OCI-LY3 (cell line): Measurements from ENCODE around the gene NT5M.
"Not testable (repeated sequence)": the region's sequence is repeated elsewhere in the genome, so short reads cannot be mapped to it uniquely, and the experiment has no call there.

ENCODE experiments used
- H2AFZ ChIP-seq: fragments of 200-600, 300-600 bp; shearing (Covaris generic); 2 replicates; pipeline ENCODE4 v1.6.0; 2014; ENCODE audit warnings: antibody characterized with exemption, low read depth, low read length
- H3K27ac ChIP-seq: fragments of 200-600, 300-600 bp; sonication (generic); 2 replicates; pipeline ENCODE4 v1.5.1; 2014; ENCODE audit warnings: mild to moderate bottlenecking, low read length, moderate library complexity, mixed read lengths
- H3K27me3 ChIP-seq: fragments of 200-600, 300-600 bp; sonication (generic); 2 replicates; pipeline ENCODE4 v1.6.1; 2014; ENCODE audit warnings: low read depth, low read length, mixed read lengths
- H3K36me3 ChIP-seq: fragments of 200-600, 300-600 bp; sonication (generic); replicated peaks from 2 replicates; pipeline ENCODE3; 2014; ENCODE audit warnings: low read depth, low read length, mixed read lengths
- H3K4me1 ChIP-seq: fragments of 300-600, 200-600 bp; sonication (generic); 2 replicates; pipeline ENCODE4 v1.6.1; 2014; ENCODE audit warnings: low read length, mixed read lengths
- H3K4me2 ChIP-seq: fragments of 200-600, 300-600 bp; sonication (generic); 2 replicates; pipeline ENCODE4 v1.6.1; 2014; ENCODE audit warnings: low read length, mixed read lengths
- H3K4me3 ChIP-seq: fragments of 300-600, 200-600 bp; sonication (generic); 2 replicates; pipeline ENCODE4 v1.5.1; 2014; ENCODE audit warnings: antibody characterized with exemption, mild to moderate bottlenecking, low read length, moderate library complexity
- H3K79me2 ChIP-seq: fragments of 300-600, 200-600 bp; shearing (Covaris generic); 2 replicates; pipeline ENCODE4 v1.6.1; 2014; ENCODE audit warnings: mild to moderate bottlenecking, low read length, mixed read lengths
- H3K9ac ChIP-seq: fragments of 300-600, 200-600 bp; shearing (Covaris generic); 2 replicates; pipeline ENCODE4 v1.6.0; 2014; ENCODE audit warnings: mild to moderate bottlenecking, low read length, moderate library complexity
- H3K9me3 ChIP-seq: fragments of 200-600, 300-600 bp; shearing (Covaris generic); 2 replicates; pipeline ENCODE4 v1.6.1; 2014; ENCODE audit warnings: low read length, mixed read lengths; ENCODE audit not compliant: insufficient read depth
- H4K20me1 ChIP-seq: fragments of 200-600, 300-600 bp; sonication (generic); 2 replicates; pipeline ENCODE4 v1.6.1; 2016; ENCODE audit warnings: low read length, mixed read lengths; ENCODE audit not compliant: insufficient read depth
- CTCF ChIP-seq: fragments of 200-600, 300-600 bp; sonication (generic); IDR thresholded peaks from 2 replicates; pipeline ENCODE4 v1.5.1; 2014; ENCODE audit warnings: antibody characterized with exemption, low read length, low read depth
- EZH2phosphoT487 ChIP-seq: fragments of 200-600 bp; shearing (Covaris generic); IDR thresholded peaks from 2 replicates; pipeline ENCODE4 v1.6.1; 2018; ENCODE audit warnings: antibody characterized with exemption, mixed run types, low read depth

The NT5M gene

DNA sequence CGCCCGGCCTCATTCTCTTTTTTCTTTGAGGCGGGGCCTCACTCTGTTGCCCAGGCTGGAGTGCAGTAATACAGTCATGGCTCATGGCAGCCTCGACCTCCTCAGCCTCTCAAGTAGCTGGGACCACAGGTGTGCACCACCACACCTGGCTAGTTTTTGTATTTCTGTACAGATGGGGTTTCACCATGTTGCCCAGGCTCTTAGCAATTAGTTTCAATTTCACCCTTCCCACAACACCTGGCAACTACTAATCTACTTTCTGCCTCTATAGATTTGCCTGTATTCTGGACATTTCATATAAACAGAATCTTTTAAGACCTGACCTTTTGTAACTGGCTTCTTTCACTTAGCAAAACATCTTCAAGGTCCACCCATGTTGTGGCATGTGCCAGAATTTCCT is 8.0 kb upstream of the NT5M start:
- H3K36me3 ChIP-seq: no peaks in the 10 kb centered on the region
- H3K4me1 ChIP-seq: peaks cover 19% of the 10 kb centered on the region
- no peaks in the 10 kb centered on the region for H4K20me1 ChIP-seq
- no peak overlapping the region for H3K9ac ChIP-seq
- no peak overlapping the region for H3K4me2 ChIP-seq
- no peak overlapping the region for H3K4me3 ChIP-seq
- H3K27me3 ChIP-seq: no peaks in the 10 kb centered on the region
- H2AFZ ChIP-seq: no peak overlapping the region
- no peaks in the 10 kb centered on the region for H3K79me2 ChIP-seq
- H3K27ac ChIP-seq: no peak overlapping the region
- TF ChIP-seq EZH2phosphoT487 (no peak), CTCF (no peak)
- no peaks in the 10 kb centered on the region for H3K9me3 ChIP-seq

DNA sequence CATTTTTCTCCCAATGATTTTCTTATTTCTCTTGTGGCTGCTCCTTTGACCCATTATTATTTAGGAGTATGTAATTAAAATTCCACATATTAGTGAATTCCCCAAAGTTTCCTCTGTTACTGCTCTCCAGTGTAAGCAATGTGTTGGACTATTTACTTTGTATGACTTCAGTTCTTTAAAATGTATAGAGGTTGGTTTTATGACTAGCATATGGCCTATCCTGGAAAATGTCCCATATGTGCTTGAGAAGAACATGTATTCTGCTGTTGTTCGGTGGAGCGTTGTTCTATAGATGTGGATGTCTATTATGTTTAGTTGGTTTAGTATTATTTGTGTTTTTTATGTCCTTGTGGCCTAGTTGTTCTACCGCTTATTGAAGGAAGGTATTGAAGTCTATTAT is 6.0 kb upstream of the NT5M start:
- H3K4me2 ChIP-seq: no peak overlapping the region; the same call in 1 of the 2 replicates
- H3K9ac ChIP-seq: no peak overlapping the region
- no peaks in the 10 kb centered on the region for H3K79me2 ChIP-seq
- H3K36me3 ChIP-seq: no peaks in the 10 kb centered on the region
- H3K9me3 ChIP-seq: no peaks in the 10 kb centered on the region
- no peak overlapping the region for H3K27ac ChIP-seq
- TF ChIP-seq CTCF (no peak), EZH2phosphoT487 (no peak)
- H2AFZ ChIP-seq: no peak overlapping the region
- H4K20me1 ChIP-seq: no peaks in the 10 kb centered on the region
- no peak overlapping the region for H3K4me3 ChIP-seq
- H3K4me1 ChIP-seq: peaks cover 24% of the 10 kb centered on the region
- no peaks in the 10 kb centered on the region for H3K27me3 ChIP-seq

DNA sequence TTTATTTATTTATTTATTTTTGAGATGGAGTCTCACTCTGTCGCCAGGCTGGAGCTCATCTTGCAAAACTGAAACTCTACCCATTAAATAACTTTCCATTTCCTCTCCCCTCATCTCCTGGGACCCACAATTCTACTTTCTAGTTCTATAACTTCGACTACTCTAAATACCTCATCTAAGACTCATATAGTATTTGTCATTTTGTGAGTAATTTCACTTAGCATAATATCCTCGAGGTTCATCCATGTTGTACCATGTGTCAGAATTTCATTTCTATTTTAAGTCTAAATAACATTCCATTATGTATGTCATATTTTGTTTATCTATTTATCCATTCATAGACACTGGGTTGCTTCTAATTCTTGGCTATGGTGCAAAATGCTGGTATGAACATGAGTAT is 5.1 kb upstream of the NT5M start:
- H3K27ac ChIP-seq: no peak overlapping the region
- H3K4me1 ChIP-seq: peaks cover 24% of the 10 kb centered on the region
- no peak overlapping the region for H3K9ac ChIP-seq
- no peaks in the 10 kb centered on the region for H3K36me3 ChIP-seq
- H3K4me2 ChIP-seq: no peak overlapping the region
- H3K9me3 ChIP-seq: no peaks in the 10 kb centered on the region
- no peaks in the 10 kb centered on the region for H3K27me3 ChIP-seq
- no peaks in the 10 kb centered on the region for H3K79me2 ChIP-seq
- no peak for TF ChIP-seq CTCF
- no peak for TF ChIP-seq EZH2phosphoT487
- H2AFZ ChIP-seq: no peak overlapping the region
- H4K20me1 ChIP-seq: no peaks in the 10 kb centered on the region
- H3K4me3 ChIP-seq: no peak overlapping the region

GRCh38 chr17:17300624-17301568 is 2.3 kb upstream of the NT5M start:
- no peak overlapping the region for H3K27ac ChIP-seq
- peak overlapping the region; percentile 96 for H3K4me3 ChIP-seq
- peaks cover 6% of the 10 kb centered on the region; the same call in 1 of the 2 replicates for H3K79me2 ChIP-seq
- no peaks in the 10 kb centered on the region for H3K36me3 ChIP-seq
- peaks cover 44% of the 10 kb centered on the region for H3K4me1 ChIP-seq
- TF ChIP-seq CTCF: no peak
- no peak for TF ChIP-seq EZH2phosphoT487
- H4K20me1 ChIP-seq: no peaks in the 10 kb centered on the region
- H3K9ac ChIP-seq: peak overlapping the region; percentile 65
- H3K9me3 ChIP-seq: no peaks in the 10 kb centered on the region
- H3K27me3 ChIP-seq: no peaks in the 10 kb centered on the region
- peak overlapping the region; percentile 97 for H3K4me2 ChIP-seq
- H2AFZ ChIP-seq: peak overlapping the region; percentile 88

- not testable (repeated sequence) for H3K9me3 ChIP-seq, H3K79me2 ChIP-seq, H3K36me3 ChIP-seq, H3K9ac ChIP-seq, H4K20me1 ChIP-seq, H3K27ac ChIP-seq, H3K27me3 ChIP-seq
- Histone ChIP-seq H3K4me1 (peaks cover 40% of the 10 kb centered on the region), H3K4me2 (peak overlapping the region; percentile 97), H2AFZ (peak overlapping the region; percentile 88; the same call in 1 of the 2 replicates), H3K4me3 (peak overlapping the region; percentile 96; the same call in 1 of the 2 replicates)
These were observed 1.5 kb upstream of the NT5M start for GRCh38 chr17:17301659-17302058.
